ENCODE data around the gene CLEC3A.

Gene CLEC3A

GRCh38 chr16:78034530-78034929 is 12.2 kb downstream of the CLEC3A start:
- POLR2A ChIA-PET, result no interaction called here
- TF ChIP-seq, protein P1, sequence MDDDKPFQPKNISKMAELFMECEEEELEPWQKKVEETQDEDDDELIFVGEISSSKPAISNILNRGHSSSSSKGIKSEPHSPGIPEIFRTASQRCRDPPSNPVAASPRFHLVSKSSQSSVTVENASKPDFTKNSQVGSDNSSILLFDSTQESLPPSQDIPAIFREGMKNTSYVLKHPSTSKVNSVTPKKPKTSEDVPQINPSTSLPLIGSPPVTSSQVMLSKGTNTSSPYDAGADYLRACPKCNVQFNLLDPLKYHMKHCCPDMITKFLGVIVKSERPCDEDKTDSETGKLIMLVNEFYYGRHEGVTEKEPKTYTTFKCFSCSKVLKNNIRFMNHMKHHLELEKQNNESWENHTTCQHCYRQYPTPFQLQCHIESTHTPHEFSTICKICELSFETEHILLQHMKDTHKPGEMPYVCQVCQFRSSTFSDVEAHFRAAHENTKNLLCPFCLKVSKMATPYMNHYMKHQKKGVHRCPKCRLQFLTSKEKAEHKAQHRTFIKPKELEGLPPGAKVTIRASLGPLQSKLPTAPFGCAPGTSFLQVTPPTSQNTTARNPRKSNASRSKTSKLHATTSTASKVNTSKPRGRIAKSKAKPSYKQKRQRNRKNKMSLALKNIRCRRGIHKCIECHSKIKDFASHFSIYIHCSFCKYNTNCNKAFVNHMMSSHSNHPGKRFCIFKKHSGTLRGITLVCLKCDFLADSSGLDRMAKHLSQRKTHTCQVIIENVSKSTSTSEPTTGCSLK (tag by site-specific recombination; IDR thresholded peaks at IDR 0.05), result no peak
- TF ChIP-seq FEZF1 (tag by site-specific recombination; IDR thresholded peaks at IDR 0.05) (peak; percentile 44), OSR2 (tag by site-specific recombination; IDR thresholded peaks at IDR 0.05) (peak; percentile 86), KLF16 (tag by site-specific recombination; IDR thresholded peaks at IDR 0.05) (no peak), GLIS2 (tag by site-specific recombination; IDR thresholded peaks at IDR 0.05) (no peak), ZNF664 (tag by site-specific recombination; IDR thresholded peaks at IDR 0.05) (0 out of 2 replicates have a peak, but pooled peaks have one; percentile 22), HOXD13 (CRISPR knock-in tag; IDR thresholded peaks at IDR 0.05; ENCODE audit: borderline replicate concordance) (no peak), ZNF18 (tag by site-specific recombination; IDR thresholded peaks at IDR 0.05) (peak; percentile 69), GLIS1 (tag by site-specific recombination; IDR thresholded peaks at IDR 0.05) (peak; percentile 54), ZNF701 (tag by site-specific recombination; IDR thresholded peaks at IDR 0.05) (no peak), CTCF (tag by site-specific recombination; IDR thresholded peaks at IDR 0.05) (no peak)
- TF ChIP-seq, protein P2, sequence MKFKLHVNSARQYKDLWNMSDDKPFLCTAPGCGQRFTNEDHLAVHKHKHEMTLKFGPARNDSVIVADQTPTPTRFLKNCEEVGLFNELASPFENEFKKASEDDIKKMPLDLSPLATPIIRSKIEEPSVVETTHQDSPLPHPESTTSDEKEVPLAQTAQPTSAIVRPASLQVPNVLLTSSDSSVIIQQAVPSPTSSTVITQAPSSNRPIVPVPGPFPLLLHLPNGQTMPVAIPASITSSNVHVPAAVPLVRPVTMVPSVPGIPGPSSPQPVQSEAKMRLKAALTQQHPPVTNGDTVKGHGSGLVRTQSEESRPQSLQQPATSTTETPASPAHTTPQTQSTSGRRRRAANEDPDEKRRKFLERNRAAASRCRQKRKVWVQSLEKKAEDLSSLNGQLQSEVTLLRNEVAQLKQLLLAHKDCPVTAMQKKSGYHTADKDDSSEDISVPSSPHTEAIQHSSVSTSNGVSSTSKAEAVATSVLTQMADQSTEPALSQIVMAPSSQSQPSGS (tag by site-specific recombination; IDR thresholded peaks at IDR 0.05; ENCODE audit: low read depth), result no peak
- TF ChIP-seq, protein P3, sequence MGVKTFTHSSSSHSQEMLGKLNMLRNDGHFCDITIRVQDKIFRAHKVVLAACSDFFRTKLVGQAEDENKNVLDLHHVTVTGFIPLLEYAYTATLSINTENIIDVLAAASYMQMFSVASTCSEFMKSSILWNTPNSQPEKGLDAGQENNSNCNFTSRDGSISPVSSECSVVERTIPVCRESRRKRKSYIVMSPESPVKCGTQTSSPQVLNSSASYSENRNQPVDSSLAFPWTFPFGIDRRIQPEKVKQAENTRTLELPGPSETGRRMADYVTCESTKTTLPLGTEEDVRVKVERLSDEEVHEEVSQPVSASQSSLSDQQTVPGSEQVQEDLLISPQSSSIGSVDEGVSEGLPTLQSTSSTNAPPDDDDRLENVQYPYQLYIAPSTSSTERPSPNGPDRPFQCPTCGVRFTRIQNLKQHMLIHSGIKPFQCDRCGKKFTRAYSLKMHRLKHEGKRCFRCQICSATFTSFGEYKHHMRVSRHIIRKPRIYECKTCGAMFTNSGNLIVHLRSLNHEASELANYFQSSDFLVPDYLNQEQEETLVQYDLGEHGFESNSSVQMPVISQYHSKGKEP (tag by site-specific recombination; IDR thresholded peaks at IDR 0.05), result peak; percentile 56
- TF ChIP-seq, protein P4, sequence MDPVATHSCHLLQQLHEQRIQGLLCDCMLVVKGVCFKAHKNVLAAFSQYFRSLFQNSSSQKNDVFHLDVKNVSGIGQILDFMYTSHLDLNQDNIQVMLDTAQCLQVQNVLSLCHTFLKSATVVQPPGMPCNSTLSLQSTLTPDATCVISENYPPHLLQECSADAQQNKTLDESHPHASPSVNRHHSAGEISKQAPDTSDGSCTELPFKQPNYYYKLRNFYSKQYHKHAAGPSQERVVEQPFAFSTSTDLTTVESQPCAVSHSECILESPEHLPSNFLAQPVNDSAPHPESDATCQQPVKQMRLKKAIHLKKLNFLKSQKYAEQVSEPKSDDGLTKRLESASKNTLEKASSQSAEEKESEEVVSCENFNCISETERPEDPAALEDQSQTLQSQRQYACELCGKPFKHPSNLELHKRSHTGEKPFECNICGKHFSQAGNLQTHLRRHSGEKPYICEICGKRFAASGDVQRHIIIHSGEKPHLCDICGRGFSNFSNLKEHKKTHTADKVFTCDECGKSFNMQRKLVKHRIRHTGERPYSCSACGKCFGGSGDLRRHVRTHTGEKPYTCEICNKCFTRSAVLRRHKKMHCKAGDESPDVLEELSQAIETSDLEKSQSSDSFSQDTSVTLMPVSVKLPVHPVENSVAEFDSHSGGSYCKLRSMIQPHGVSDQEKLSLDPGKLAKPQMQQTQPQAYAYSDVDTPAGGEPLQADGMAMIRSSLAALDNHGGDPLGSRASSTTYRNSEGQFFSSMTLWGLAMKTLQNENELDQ (tag by site-specific recombination; IDR thresholded peaks at IDR 0.05; ENCODE audit: low read depth), result no peak
- TF ChIP-seq, protein P5, sequence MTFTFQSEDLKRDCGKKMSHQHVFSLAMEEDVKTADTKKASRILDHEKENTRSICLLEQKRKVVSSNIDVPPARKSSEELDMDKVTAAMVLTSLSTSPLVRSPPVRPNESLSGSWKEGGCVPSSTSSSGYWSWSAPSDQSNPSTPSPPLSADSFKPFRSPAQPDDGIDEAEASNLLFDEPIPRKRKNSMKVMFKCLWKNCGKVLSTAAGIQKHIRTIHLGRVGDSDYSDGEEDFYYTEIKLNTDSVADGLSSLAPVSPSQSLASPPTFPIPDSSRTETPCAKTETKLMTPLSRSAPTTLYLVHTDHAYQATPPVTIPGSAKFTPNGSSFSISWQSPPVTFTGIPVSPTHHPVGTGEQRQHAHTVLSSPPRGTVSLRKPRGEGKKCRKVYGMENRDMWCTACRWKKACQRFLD (tag by site-specific recombination; IDR thresholded peaks at IDR 0.05), result no peak
- TF ChIP-seq, protein P6, sequence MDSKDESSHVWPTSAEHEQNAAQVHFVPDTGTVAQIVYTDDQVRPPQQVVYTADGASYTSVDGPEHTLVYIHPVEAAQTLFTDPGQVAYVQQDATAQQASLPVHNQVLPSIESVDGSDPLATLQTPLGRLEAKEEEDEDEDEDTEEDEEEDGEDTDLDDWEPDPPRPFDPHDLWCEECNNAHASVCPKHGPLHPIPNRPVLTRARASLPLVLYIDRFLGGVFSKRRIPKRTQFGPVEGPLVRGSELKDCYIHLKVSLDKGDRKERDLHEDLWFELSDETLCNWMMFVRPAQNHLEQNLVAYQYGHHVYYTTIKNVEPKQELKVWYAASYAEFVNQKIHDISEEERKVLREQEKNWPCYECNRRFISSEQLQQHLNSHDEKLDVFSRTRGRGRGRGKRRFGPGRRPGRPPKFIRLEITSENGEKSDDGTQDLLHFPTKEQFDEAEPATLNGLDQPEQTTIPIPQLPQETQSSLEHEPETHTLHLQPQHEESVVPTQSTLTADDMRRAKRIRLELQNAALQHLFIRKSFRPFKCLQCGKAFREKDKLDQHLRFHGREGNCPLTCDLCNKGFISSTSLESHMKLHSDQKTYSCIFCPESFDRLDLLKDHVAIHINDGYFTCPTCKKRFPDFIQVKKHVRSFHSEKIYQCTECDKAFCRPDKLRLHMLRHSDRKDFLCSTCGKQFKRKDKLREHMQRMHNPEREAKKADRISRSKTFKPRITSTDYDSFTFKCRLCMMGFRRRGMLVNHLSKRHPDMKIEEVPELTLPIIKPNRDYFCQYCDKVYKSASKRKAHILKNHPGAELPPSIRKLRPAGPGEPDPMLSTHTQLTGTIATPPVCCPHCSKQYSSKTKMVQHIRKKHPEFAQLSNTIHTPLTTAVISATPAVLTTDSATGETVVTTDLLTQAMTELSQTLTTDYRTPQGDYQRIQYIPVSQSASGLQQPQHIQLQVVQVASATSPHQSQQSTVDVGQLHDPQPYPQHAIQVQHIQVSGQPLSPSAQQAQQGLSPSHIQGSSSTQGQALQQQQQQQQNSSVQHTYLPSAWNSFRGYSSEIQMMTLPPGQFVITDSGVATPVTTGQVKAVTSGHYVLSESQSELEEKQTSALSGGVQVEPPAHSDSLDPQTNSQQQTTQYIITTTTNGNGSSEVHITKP (tag by site-specific recombination; IDR thresholded peaks at IDR 0.05), result peak; percentile 19; the same call in 1 of the 2 replicates
- 0 out of 2 replicates have a peak overlapping the region, but pooled peaks have one; percentile 16 for H3K27ac ChIP-seq (ENCODE audit: extremely low read depth, low read depth, low read length)
- no peaks in the 10 kb centered on the region for H3K9me3 ChIP-seq (ENCODE audit: control insufficient read depth, insufficient read depth, low read depth, low read length)
- no peaks in the 10 kb centered on the region for H3K36me3 ChIP-seq (ENCODE audit: control insufficient read depth in 2 of 2, insufficient read depth in 1 of 2, low read length in 2 of 2)
- no peak overlapping the region for H3K4me3 ChIP-seq (ENCODE audit: low read depth, low read length)
- peaks cover 2% of the 10 kb centered on the region; the same call in 1 of the 2 replicates for H3K4me1 ChIP-seq (ENCODE audit: control insufficient read depth, insufficient read depth, low read length)
- CTCF ChIA-PET, result no interaction called here
